GM13976 (cell line): ENCODE measurements around the gene SUPT20H.

Source experiments
- DNase-seq: peaks from one replicate; pipeline ENCODE4 v3.0.0; 2012; ENCODE audit warnings: low spot score
- in situ Hi-C: fragments of 300-500 bp; cut with MboI; formaldehyde crosslinking; loops from one replicate; pipeline ENCODE4 v1.12.0; 2022; ENCODE audit warnings: low sequenced_read_pairs, mixed read lengths, inconsistent platforms; ENCODE audit not compliant: unreplicated experiment
- TF ChIP-seq, protein P1 (sequence below): IDR thresholded peaks from 2 replicates; pipeline ENCODE4 v1.5.1; 2012; ENCODE audit warnings: borderline replicate concordance, mild to moderate bottlenecking; ENCODE audit not compliant: insufficient read depth; ENCODE audit errors: extremely low read depth, missing control alignments, control extremely low read depth

The SUPT20H gene

DNA sequence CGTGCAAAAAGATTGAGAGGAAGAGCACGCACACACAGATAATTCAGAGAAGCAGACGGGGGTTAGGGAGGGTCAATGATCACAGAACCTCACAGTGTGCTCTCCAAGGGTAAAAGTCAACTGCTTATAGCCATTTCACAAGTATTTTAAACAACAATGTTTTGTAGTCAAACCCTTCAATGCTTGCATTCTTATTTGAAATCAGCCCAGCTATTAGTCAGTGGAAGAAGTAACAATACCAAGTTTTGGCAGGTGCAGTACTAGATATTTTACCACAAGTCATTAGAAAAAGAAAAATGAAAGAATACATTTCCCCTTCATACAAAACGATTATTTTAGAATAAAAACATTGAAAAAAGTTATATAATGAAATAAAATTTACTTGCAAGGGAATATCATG is 43.4 kb upstream of the SUPT20H start:
- DNase-seq: no peak
- TF ChIP-seq, protein P1, sequence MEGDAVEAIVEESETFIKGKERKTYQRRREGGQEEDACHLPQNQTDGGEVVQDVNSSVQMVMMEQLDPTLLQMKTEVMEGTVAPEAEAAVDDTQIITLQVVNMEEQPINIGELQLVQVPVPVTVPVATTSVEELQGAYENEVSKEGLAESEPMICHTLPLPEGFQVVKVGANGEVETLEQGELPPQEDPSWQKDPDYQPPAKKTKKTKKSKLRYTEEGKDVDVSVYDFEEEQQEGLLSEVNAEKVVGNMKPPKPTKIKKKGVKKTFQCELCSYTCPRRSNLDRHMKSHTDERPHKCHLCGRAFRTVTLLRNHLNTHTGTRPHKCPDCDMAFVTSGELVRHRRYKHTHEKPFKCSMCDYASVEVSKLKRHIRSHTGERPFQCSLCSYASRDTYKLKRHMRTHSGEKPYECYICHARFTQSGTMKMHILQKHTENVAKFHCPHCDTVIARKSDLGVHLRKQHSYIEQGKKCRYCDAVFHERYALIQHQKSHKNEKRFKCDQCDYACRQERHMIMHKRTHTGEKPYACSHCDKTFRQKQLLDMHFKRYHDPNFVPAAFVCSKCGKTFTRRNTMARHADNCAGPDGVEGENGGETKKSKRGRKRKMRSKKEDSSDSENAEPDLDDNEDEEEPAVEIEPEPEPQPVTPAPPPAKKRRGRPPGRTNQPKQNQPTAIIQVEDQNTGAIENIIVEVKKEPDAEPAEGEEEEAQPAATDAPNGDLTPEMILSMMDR: no peak
- in situ Hi-C loops: loop anchor here (25.0 kb wide), 1 partner anchor 484 kb away; the partner anchor contains the start of gene POSTN

DNA sequence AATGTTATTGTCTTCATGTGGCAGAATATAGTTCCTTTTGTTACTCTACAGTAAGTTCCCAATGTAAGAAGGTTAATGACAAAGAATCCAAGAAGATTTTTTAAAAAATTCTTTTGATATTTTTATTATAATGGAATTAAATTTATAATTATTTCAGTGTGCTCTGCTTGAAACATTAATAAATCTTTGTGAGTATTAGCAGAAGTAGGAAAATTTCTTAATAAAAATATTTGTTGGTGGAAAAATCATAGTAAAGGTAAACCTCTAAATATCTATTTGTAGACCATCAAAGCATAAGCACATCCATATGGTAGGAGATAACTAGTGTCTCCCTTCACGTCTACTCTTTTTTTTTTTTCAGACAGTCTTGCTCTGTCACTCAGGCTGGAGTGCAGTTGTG is 41.7 kb upstream of the SUPT20H start:
- TF ChIP-seq, protein P1: no peak
- in situ Hi-C loops: loop anchor here (25.0 kb wide), 1 partner anchor 486 kb away; the partner anchor contains the start of gene POSTN
- DNase-seq: no peak

DNA sequence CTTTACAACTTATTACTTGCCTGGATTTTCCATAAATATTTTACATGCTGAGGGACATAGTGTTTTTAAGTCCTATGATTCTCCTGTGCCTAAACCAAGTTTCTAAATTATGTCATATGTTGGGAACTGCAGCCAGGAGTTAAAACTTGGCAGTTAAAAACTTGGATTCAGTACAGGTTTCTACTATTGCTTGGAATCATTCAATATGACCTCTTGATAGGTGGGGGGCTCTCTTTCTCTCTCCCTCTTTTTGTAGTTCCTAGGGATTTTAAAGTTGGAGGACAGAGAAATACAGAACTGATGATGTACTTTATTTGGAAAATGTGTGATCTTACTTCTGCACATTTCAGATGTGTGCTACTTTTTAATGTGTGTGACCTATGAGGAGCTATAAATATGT is 41.2 kb upstream of the SUPT20H start:
- in situ Hi-C loops: loop anchor here (25.0 kb wide), 1 partner anchor 487 kb away; the partner anchor contains the start of gene POSTN
- TF ChIP-seq, protein P1: no peak
- DNase-seq: no peak

DNA sequence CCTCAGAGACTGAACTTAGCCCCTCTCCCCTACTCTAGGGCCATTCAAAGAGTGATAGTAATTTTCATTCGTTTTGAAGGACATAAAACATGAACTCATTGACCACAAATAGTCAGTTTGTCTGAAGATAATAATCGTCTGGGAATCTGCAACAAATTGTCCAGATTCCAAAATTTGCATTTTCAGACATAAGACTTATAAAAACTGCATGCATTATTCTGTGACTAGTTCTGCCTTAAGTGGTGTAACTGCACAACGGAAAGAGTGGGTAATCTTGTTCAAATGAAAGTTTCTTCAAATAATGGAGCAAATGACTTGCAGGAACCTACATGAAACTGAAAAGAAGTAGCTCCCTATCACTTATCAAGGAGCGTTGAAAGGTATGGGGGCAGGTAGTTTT is 37.6 kb upstream of the SUPT20H start:
- TF ChIP-seq, protein P1: no peak
- no peak for DNase-seq
- in situ Hi-C loops: no loop called here

DNA sequence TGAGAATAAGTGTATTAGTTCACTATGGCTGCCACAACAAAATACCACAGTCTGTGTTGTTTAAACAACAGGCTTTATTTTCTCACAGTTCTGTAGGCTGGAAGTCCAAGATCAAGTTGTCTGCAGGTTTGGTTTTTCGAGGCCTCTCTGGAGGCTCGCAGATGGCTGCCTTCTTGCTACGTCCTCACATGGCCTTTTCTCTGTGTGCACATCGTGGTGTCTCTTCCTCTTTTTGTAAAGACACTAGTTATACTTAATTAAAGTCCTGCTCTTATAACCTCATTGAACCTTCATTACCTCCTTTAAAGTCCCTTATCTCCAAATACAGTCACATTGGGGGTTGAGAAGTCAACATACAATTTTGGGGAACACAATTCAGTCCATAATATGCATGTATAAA is 35.4 kb upstream of the SUPT20H start:
- DNase-seq: no peak
- in situ Hi-C loops: no loop called here
- TF ChIP-seq, protein P1: no peak

DNA sequence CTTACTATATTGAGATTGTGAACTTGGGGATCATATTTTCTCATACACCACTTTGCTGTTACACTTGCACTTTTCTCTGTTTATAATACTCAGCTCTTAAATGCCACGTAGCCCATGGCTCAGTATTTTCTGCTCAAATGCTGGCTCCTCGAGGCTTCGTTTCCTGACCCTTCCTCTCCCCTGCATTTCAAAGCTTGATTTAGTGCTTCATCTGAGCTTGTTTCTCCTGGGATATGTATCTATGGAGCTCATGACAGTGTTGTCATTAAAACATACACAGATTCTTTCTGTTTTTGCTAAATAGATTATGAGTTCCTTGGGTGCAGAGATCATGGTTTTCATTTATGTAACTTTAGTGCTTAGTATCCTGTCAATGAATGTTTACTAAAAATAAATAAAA is 34.6 kb upstream of the SUPT20H start:
- in situ Hi-C loops: no loop called here
- DNase-seq: no peak
- TF ChIP-seq, protein P1: no peak

DNA sequence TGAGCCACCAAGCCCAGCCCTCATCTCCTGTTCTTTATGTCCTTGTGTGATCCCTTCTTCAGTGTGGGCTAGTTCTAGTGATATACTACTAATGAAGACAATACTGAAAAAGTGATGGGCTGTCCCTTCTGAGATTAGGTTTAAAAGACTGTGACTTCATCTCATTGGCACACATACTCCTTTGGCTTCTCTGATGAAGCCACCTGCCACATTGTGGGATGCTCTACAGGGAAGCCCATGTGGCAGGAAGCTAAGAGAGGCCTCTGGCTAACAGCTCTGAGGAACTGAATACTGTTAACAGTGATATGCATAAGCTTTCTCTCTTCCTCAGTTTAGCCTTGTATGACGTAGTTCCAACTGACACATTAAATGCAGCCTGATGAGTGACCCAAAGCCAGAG is 32.3 kb upstream of the SUPT20H start:
- TF ChIP-seq, protein P1: no peak
- in situ Hi-C loops: no loop called here
- no peak for DNase-seq
